Measurements from ENCODE around the gene HOTAIR. TPM values are rescaled to one million over a fixed set of nuclear protein-coding genes. Genes with fewer than 3 reads are reported as not detected.

The HOTAIR gene
- total RNA-seq, 1 experiment from 2014 or later: not detected

GRCh38 chr12:53929527-53929926, 45.2 kb downstream of the HOTAIR start:
- H3K4me3 Mint-ChIP-seq (ENCODE audit: low read depth, unreplicated experiment): no peak overlapping the region
- intact Hi-C loops (cut with micrococcal nuclease; ENCODE audit: unreplicated experiment): no loop called here
- H3K27ac Mint-ChIP-seq (ENCODE audit: unreplicated experiment): no peak overlapping the region
- H3K36me3 Mint-ChIP-seq (ENCODE audit: insufficient read depth, unreplicated experiment): no peaks in the 10 kb centered on the region
- H3K9me3 Mint-ChIP-seq (ENCODE audit: low read depth, unreplicated experiment): no peaks in the 10 kb centered on the region
- DNase-seq: no peak
- no peak for TF ChIP-seq CTCF (IDR thresholded peaks at IDR 0.05; ENCODE audit: unreplicated experiment)
- no peaks in the 10 kb centered on the region for H3K4me1 Mint-ChIP-seq (ENCODE audit: low read depth, unreplicated experiment)
- peaks cover 92% of the 10 kb centered on the region for H3K27me3 Mint-ChIP-seq (ENCODE audit: unreplicated experiment)
- CTCF ChIA-PET: no interaction called here
- no TSS peak for BruUV-seq (replicated peaks)

- intact Hi-C loops (cut with micrococcal nuclease; ENCODE audit: unreplicated experiment): no loop called here
- Mint-ChIP-seq H3K27ac (ENCODE audit: unreplicated experiment) (no peak overlapping the region), H3K27me3 (ENCODE audit: unreplicated experiment) (peaks cover 89% of the 10 kb centered on the region), H3K36me3 (ENCODE audit: insufficient read depth, unreplicated experiment) (no peaks in the 10 kb centered on the region), H3K4me1 (ENCODE audit: low read depth, unreplicated experiment) (peaks cover 7% of the 10 kb centered on the region), H3K9me3 (ENCODE audit: low read depth, unreplicated experiment) (no peaks in the 10 kb centered on the region), H3K4me3 (ENCODE audit: low read depth, unreplicated experiment) (no peak overlapping the region)
- TF ChIP-seq CTCF (IDR thresholded peaks at IDR 0.05; ENCODE audit: unreplicated experiment): no peak
- CTCF ChIA-PET: no interaction called here
- DNase-seq: no peak
- BruUV-seq (replicated peaks): no TSS peak
Measured at GRCh38 chr12:53928054-53928835, 46.5 kb downstream of the HOTAIR start.

- Mint-ChIP-seq H3K4me3 (ENCODE audit: low read depth, unreplicated experiment) (no peak overlapping the region), H3K4me1 (ENCODE audit: low read depth, unreplicated experiment) (peaks cover 9% of the 10 kb centered on the region), H3K27ac (ENCODE audit: unreplicated experiment) (no peak overlapping the region), H3K36me3 (ENCODE audit: insufficient read depth, unreplicated experiment) (no peaks in the 10 kb centered on the region), H3K27me3 (ENCODE audit: unreplicated experiment) (peaks cover 89% of the 10 kb centered on the region), H3K9me3 (ENCODE audit: low read depth, unreplicated experiment) (no peaks in the 10 kb centered on the region)
- no peak for DNase-seq
- no peak for TF ChIP-seq CTCF (IDR thresholded peaks at IDR 0.05; ENCODE audit: unreplicated experiment)
- no TSS peak for BruUV-seq (replicated peaks)
- CTCF ChIA-PET: no interaction called here
- intact Hi-C loops (cut with micrococcal nuclease; ENCODE audit: unreplicated experiment): no loop called here
Measured at GRCh38 chr12:53927220-53928029, 47.3 kb downstream of the HOTAIR start.

GRCh38 chr12:53924521-53925405, 50.0 kb downstream of the HOTAIR start:
- intact Hi-C loops (cut with micrococcal nuclease; ENCODE audit: unreplicated experiment): no loop called here
- CTCF ChIA-PET: no interaction called here
- peaks cover 63% of the 10 kb centered on the region for H3K27me3 Mint-ChIP-seq (ENCODE audit: unreplicated experiment)
- no peaks in the 10 kb centered on the region for H3K36me3 Mint-ChIP-seq (ENCODE audit: insufficient read depth, unreplicated experiment)
- DNase-seq: no peak
- H3K27ac Mint-ChIP-seq (ENCODE audit: unreplicated experiment): no peak overlapping the region
- H3K4me3 Mint-ChIP-seq (ENCODE audit: low read depth, unreplicated experiment): no peak overlapping the region
- TF ChIP-seq CTCF (IDR thresholded peaks at IDR 0.05; ENCODE audit: unreplicated experiment): no peak
- H3K4me1 Mint-ChIP-seq (ENCODE audit: low read depth, unreplicated experiment): peaks cover 9% of the 10 kb centered on the region
- no TSS peak for BruUV-seq (replicated peaks)
- H3K9me3 Mint-ChIP-seq (ENCODE audit: low read depth, unreplicated experiment): no peaks in the 10 kb centered on the region

All from Calu3 (cell line).